DOHH2 (cell line): Measurements from ENCODE around the gene ZNF638.

Experiments used
- CTCF ChIP-seq: fragments of 200-600 bp; sonication (generic); IDR thresholded peaks from one replicate; pipeline ENCODE4 v1.5.1; 2014; ENCODE audit warnings: antibody characterized with exemption, mild to moderate bottlenecking, low read depth, low read length; ENCODE audit not compliant: poor library complexity, severe bottlenecking
- EZH2phosphoT487 ChIP-seq: fragments of 200-600 bp; sonication (generic); IDR thresholded peaks from 2 replicates; pipeline ENCODE4 v1.6.1; 2017; ENCODE audit warnings: borderline replicate concordance, mild to moderate bottlenecking, antibody characterized with exemption, low read length, moderate library complexity, mixed read lengths

GRCh38 chr2:71380665-71381064, 49.1 kb downstream of the ZNF638 start:
- TF ChIP-seq CTCF: no peak
- no peak for TF ChIP-seq EZH2phosphoT487
